PC-3 (cell line): ENCODE measurements around the gene OSCAR. TPM values are rescaled to one million over a fixed set of nuclear protein-coding genes. Genes with fewer than 3 reads are reported as not detected.

Source experiments
- ATAC-seq: fragments of 200-7000 bp; cut with Tn5 transposase; 2 replicates; pipeline ENCODE4 v1.9.1; 2020; ENCODE audit warnings: mild to moderate bottlenecking, moderate library complexity
- BruUV-seq: library from RNA; stranded (reverse); fragments of 400-500 nt; replicated peaks from 2 replicates; lab custom pipeline; 2021; lab: Mats Ljungman, UMichigan
- CTCF ChIA-PET: fragments of 300-600 bp; sonication (Branson Sonifier 250); formaldehyde crosslinking; loops from one replicate; lab custom pipeline; 2022; ENCODE audit warnings: antibody characterized with exemption; lab: Charles Lee
- POLR2A ChIA-PET: fragments of 300-600 bp; sonication (Branson Sonifier 250); formaldehyde crosslinking; loops from one replicate; lab custom pipeline; 2022; ENCODE audit warnings: antibody characterized with exemption; ENCODE audit not compliant: unreplicated experiment; lab: Charles Lee
- DNase-seq: peaks from one replicate; pipeline ENCODE4 v3.0.0-alpha.2; 2015
- H2AFZ ChIP-seq: fragments of 300-600 bp; sonication (generic); 2 replicates; pipeline ENCODE4 v1.6.0; 2016; ENCODE audit warnings: antibody characterized with exemption, low read length
- H3F3A ChIP-seq: fragments of 300-600 bp; sonication (generic); one replicate; pipeline ENCODE4 v1.6.0; 2017; ENCODE audit warnings: antibody characterized with exemption, low read length, control low read depth, mild to moderate bottlenecking; ENCODE audit not compliant: unreplicated experiment
- H3K27ac ChIP-seq: fragments of 300-600 bp; sonication (generic); 2 replicates; pipeline ENCODE4 v1.5.1; 2016; ENCODE audit warnings: mild to moderate bottlenecking, low read length
- H3K27me3 ChIP-seq: fragments of 300-600 bp; sonication (generic); 2 replicates; pipeline ENCODE4 v1.6.1; 2016; ENCODE audit warnings: low read length, mixed read lengths
- H3K36me3 ChIP-seq: fragments of 300-600 bp; sonication (generic); 2 replicates; pipeline ENCODE4 v1.6.1; 2016; ENCODE audit warnings: low read depth, mixed run types, low read length, mixed read lengths
- H3K4me1 ChIP-seq: fragments of 300-600 bp; sonication (generic); 2 replicates; pipeline ENCODE4 v1.5.1; 2016; ENCODE audit warnings: low read length; ENCODE audit not compliant: insufficient read depth
- H3K4me2 ChIP-seq: fragments of 300-600 bp; sonication (generic); 2 replicates; pipeline ENCODE4 v1.6.0; 2016; ENCODE audit warnings: low read length
- H3K4me3 ChIP-seq: fragments of 300-600 bp; sonication (generic); 2 replicates; pipeline ENCODE4 v1.5.1; 2016; ENCODE audit warnings: mild to moderate bottlenecking, low read length, mixed read lengths
- H3K79me2 ChIP-seq: fragments of 300-600 bp; sonication (generic); 2 replicates; pipeline ENCODE4 v1.6.1; 2017; ENCODE audit warnings: low read length, mixed read lengths
- H3K9ac ChIP-seq: fragments of 300-600 bp; sonication (generic); 2 replicates; pipeline ENCODE4 v1.6.0; 2016; ENCODE audit warnings: mild to moderate bottlenecking, low read length
- H3K9me2 ChIP-seq: fragments of 300-600 bp; sonication (generic); replicated peaks from 2 replicates; pipeline ENCODE4 v1.6.1; 2016; ENCODE audit warnings: mixed run types, low read length, mixed read lengths
- H3K9me3 ChIP-seq: fragments of 300-600 bp; sonication (generic); 2 replicates; pipeline ENCODE4 v1.6.1; 2016; ENCODE audit warnings: low read length, mixed read lengths
- H4K20me1 ChIP-seq: fragments of 300-600 bp; sonication (generic); 2 replicates; pipeline ENCODE4 v1.6.1; 2016; ENCODE audit warnings: low read length, mixed read lengths
- EZH2 ChIP-seq: fragments of 300-600 bp; sonication (generic); IDR thresholded peaks from one replicate; pipeline ENCODE4 v1.6.1; 2017; ENCODE audit warnings: antibody characterized with exemption, mild to moderate bottlenecking, low read length; ENCODE audit not compliant: unreplicated experiment
- EZH2phosphoT487 ChIP-seq: fragments of 300-600 bp; sonication (generic); IDR thresholded peaks from 2 replicates; pipeline ENCODE4 v1.6.1; 2018; ENCODE audit warnings: mild to moderate bottlenecking, antibody characterized with exemption, low read length, borderline replicate concordance
- intact Hi-C: fragments of 100-400 bp; cut with micrococcal nuclease; formaldehyde crosslinking; loops from 2 replicates; pipeline ENCODE4 v1.9.0; 2023
- total RNA-seq: library from RNA; depleted of rRNA; stranded (reverse); fragments of >200 nt; gene quantifications from 2 replicates; pipeline ENCODE4 v1.2.3, GENCODE V29; 2014
- TF ChIP-seq, protein P1 (sequence below): fragments of 300-600 bp; sonication (generic); conservative IDR thresholded peaks from 2 replicates; pipeline ENCODE4 v1.5.1; 2017; ENCODE audit warnings: antibody characterized with exemption, low read depth, mild to moderate bottlenecking, low read length

OSCAR gene
- total RNA-seq, 1 experiment from 2014 or later: not detected

DNA sequence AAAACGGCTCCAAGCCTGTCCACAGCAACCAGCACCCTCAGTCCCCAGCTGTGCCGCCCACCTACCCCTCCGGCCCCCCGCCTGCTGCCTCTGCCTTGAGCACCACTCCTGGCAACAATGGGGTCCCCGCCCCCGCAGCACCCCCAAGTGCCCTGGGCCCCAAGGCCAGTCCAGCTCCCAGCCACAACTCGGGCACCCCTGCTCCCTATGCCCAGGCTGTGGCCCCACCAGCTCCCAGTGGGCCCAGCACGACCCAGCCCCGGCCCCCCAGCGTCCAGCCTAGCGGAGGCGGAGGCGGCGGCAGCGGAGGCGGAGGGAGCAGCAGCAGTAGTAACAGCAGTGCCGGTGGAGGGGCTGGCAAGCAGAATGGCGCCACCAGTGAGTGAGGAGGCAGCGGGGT lies 47.6 kb upstream of the OSCAR start:
- no peak overlapping the region for H3K27ac ChIP-seq
- H3F3A ChIP-seq: no peaks in the 10 kb centered on the region
- DNase-seq (no peak), ATAC-seq (no peak)
- TF ChIP-seq, protein P1, sequence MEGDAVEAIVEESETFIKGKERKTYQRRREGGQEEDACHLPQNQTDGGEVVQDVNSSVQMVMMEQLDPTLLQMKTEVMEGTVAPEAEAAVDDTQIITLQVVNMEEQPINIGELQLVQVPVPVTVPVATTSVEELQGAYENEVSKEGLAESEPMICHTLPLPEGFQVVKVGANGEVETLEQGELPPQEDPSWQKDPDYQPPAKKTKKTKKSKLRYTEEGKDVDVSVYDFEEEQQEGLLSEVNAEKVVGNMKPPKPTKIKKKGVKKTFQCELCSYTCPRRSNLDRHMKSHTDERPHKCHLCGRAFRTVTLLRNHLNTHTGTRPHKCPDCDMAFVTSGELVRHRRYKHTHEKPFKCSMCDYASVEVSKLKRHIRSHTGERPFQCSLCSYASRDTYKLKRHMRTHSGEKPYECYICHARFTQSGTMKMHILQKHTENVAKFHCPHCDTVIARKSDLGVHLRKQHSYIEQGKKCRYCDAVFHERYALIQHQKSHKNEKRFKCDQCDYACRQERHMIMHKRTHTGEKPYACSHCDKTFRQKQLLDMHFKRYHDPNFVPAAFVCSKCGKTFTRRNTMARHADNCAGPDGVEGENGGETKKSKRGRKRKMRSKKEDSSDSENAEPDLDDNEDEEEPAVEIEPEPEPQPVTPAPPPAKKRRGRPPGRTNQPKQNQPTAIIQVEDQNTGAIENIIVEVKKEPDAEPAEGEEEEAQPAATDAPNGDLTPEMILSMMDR: no peak
- TF ChIP-seq EZH2phosphoT487: no peak
- TF ChIP-seq EZH2: no peak
- H3K9me2 ChIP-seq: no peaks in the 10 kb centered on the region
- no peaks in the 10 kb centered on the region for H3K27me3 ChIP-seq
- peaks cover 75% of the 10 kb centered on the region for H3K36me3 ChIP-seq
- ChIA-PET CTCF (no interaction called here), POLR2A (no interaction called here)
- no peak overlapping the region for H3K4me3 ChIP-seq
- no peak overlapping the region for H3K9ac ChIP-seq
- BruUV-seq: no TSS peak
- intact Hi-C loops: no loop called here
- no peak overlapping the region for H2AFZ ChIP-seq
- H3K4me1 ChIP-seq: no peaks in the 10 kb centered on the region
- H3K4me2 ChIP-seq: no peak overlapping the region
- H4K20me1 ChIP-seq: no peaks in the 10 kb centered on the region
- no peaks in the 10 kb centered on the region for H3K79me2 ChIP-seq
- no peaks in the 10 kb centered on the region for H3K9me3 ChIP-seq

DNA sequence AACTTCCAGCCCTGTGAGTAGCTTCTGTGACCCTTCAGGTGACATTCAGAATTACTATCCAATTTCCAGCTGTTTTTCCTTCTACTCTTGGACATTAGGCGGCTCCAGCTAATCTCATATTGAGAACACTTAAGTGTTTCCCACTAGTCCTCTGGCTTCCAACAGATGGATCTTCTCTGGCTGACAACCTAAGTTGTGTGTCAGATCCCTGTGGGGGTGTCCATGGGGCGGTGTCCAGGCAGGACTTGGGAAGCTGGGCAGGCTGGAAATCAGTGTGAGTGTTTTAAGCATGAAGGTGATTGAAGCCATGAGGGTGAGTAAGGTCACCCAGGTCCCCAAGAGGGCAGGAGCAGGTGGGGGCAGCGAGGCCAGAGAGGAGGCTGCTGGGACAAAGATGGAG lies 47.1 kb upstream of the OSCAR start:
- Histone ChIP-seq H3K9ac (no peak overlapping the region), H3K4me2 (no peak overlapping the region), H3F3A (no peaks in the 10 kb centered on the region), H3K79me2 (peaks cover 3% of the 10 kb centered on the region; the same call in 1 of the 2 replicates), H3K36me3 (peaks cover 75% of the 10 kb centered on the region), H3K27ac (no peak overlapping the region), H3K9me3 (no peaks in the 10 kb centered on the region), H3K9me2 (no peaks in the 10 kb centered on the region), H3K4me1 (no peaks in the 10 kb centered on the region), H3K27me3 (no peaks in the 10 kb centered on the region), H2AFZ (no peak overlapping the region), H3K4me3 (no peak overlapping the region), H4K20me1 (0 out of 2 replicates have a peak, but pooled peaks cover 3% of the 10 kb centered on the region)
- ATAC-seq: no peak
- CTCF ChIA-PET: interaction anchor here (0.6 kb wide), 1 partner anchor 12 kb away, joined by 3 read pairs; the partner anchor contains the start of gene LENG1
- POLR2A ChIA-PET: no interaction called here
- intact Hi-C loops: no loop called here
- no peak for DNase-seq
- TF ChIP-seq EZH2phosphoT487: no peak
- no peak for TF ChIP-seq EZH2
- TF ChIP-seq, protein P1: no peak
- BruUV-seq: no TSS peak

DNA sequence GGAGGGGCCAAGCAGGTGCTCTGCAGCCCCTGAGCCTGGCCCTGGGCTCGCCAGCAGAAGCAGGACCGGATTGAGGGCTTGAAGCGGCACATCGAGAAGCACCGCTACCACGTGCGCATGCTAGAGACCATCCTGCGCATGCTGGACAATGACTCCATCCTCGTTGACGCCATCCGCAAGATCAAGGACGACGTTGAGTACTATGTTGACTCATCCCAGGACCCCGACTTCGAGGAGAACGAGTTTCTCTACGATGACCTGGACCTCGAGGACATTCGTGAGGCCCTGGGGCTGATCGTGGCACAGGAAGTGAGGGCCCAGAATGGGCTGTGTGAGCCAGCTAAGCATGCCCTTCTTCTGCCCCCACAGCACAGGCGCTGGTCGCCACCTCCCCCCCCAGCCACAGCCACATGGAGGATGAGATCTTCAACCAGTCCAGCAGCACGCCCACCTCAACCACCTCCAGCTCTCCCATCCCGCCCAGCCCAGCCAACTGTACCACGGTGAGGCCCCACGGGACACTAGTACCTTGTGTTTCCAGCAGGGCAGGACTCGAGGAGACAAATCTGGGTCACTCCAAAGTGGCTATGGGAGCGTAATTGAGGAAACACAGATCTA lies 45.0 kb upstream of the OSCAR start:
- ChIA-PET POLR2A (no interaction called here), CTCF (no interaction called here)
- ATAC-seq (no peak), DNase-seq (no peak)
- H3K27me3 ChIP-seq: no peaks in the 10 kb centered on the region
- H3K79me2 ChIP-seq: peaks cover 23% of the 10 kb centered on the region
- H3K4me2 ChIP-seq: no peak overlapping the region
- H4K20me1 ChIP-seq: peaks cover 18% of the 10 kb centered on the region
- no peak overlapping the region for H2AFZ ChIP-seq
- no peak overlapping the region for H3K9ac ChIP-seq
- no peaks in the 10 kb centered on the region for H3K4me1 ChIP-seq
- intact Hi-C loops: no loop called here
- no peaks in the 10 kb centered on the region for H3K9me3 ChIP-seq
- no peak overlapping the region for H3K27ac ChIP-seq
- no TSS peak for BruUV-seq
- no peaks in the 10 kb centered on the region for H3F3A ChIP-seq
- no peak overlapping the region for H3K4me3 ChIP-seq
- no peaks in the 10 kb centered on the region for H3K9me2 ChIP-seq
- TF ChIP-seq EZH2phosphoT487 (no peak), EZH2 (no peak)
- TF ChIP-seq, protein P1: no peak
- peaks cover 79% of the 10 kb centered on the region for H3K36me3 ChIP-seq
